Superior temporal gyrus (tissue), 1 donor: Measurements from ENCODE around the gene TTC7B.

ENCODE experiments used
- DNase-seq: peaks from one replicate; pipeline ENCODE4 v3.0.0-alpha.2; 2016; ENCODE audit errors: extremely low spot score

The TTC7B gene

DNA sequence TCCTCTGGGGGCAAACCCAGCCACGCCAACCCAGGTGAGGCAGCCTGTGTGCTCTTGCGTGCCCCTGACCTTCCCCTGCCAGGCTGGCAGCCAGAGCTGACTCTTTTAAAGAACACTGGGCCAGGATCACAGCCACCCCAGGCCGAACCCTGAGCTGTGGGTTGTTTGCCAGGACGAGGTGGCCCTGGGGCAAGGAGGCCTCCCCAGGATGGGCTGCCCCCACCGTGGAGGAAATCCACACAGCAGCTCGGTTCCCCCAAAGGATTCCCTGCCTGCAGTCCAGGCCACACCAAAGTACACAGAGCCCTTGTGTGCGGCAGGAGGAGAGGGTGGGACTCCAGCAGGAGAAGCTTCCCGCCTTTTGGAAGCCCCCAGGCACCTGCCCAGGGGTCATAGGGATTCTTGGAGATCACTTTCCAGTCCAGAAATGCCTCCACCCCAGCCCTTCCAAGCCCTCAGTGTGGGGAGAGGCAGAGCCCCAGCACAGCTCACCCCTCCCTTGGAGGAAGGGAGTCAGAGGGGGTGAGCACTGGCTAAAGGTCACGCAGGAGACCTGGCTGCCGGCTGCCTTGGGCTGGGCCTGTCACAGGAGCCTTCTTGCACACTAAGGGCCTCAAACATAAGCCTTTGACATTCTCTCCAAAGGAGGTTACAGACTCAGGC lies 303.8 kb downstream of the TTC7B start:
- no peak for DNase-seq

DNA sequence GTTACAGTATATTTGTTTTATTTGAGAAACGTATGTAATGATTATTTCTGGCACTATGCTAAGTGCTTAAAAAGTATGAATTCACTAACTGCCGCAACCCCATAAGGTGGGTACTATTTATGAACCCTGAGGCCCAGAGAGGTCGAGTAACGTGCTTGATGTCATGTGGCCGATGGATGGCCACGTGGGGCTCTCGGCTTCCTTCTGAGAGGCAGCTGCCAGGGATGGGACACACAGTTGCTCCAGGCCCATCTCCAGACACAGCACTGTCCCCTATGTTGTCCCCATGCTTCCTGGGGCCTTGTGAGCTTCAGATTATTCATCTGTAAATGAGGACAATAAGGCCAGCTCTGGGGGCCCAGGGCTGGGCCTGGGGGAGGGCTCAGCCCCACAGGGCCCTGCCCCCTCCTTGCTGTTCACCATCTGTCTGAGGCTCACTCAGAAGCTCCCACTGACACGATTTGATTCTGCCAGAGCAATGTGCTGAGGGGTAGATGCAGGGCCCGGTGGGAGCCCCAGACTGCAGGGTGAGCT lies 304.4 kb downstream of the TTC7B start:
- peak; percentile 48 for DNase-seq

DNA sequence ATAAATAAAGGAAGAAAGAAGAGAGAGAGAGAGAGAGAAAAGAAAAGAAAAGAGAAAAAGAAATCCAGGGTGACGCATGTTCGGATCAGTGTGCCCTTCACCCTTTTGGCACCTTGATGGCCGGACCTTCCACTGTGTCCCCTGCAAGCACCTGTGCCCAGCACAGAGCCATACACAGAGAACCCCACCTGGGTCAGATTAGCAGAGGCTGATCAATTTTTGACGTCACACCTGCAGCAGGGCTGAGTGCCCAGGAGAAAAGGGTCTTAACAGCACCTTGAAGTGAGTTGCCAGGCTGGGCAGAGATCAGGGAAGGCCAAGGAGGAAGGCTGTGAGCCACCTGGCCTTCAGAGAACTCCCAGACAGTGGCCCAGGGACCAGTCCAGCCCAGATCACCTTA lies 305.0 kb downstream of the TTC7B start:
- DNase-seq: no peak

DNA sequence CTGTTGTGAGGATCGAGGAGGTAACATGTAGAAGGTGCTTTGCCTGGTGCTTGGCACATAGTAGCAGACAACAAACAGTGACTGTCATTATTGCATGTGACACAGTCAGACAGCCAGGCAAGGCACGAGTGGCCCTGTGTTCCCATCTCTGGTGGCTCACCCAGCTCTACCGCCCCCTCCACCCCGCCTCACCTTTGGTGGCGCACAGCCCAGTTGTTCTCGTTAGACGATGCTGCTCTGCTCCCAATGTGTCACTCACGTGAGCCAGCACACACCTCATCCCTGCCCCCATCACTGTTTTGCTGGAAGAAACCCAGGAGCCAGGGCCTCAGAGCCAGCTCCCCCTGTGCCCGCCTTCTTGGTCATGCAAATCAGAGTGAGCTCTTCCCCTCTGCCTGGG lies 306.1 kb downstream of the TTC7B start:
- DNase-seq: no peak

DNA sequence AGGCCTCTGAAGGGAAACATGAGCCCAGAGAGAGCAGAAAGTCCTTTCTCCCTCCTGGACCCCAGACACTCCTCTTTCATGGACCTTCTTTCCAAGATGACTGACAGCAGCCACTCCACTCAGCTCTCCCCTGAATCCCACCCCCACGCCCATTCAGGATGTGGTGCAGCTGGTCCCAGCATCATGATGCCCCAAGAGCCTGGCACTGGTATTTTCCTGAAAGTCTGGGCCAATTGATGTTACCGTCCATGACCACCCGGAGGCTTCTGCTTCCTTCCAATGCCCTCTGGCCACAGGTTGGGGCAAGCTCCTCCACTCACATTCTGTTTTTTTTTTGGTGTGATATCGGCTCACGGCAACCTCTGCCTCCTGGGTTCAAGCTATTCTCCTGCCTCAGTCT lies 306.8 kb downstream of the TTC7B start:
- no peak for DNase-seq

DNA sequence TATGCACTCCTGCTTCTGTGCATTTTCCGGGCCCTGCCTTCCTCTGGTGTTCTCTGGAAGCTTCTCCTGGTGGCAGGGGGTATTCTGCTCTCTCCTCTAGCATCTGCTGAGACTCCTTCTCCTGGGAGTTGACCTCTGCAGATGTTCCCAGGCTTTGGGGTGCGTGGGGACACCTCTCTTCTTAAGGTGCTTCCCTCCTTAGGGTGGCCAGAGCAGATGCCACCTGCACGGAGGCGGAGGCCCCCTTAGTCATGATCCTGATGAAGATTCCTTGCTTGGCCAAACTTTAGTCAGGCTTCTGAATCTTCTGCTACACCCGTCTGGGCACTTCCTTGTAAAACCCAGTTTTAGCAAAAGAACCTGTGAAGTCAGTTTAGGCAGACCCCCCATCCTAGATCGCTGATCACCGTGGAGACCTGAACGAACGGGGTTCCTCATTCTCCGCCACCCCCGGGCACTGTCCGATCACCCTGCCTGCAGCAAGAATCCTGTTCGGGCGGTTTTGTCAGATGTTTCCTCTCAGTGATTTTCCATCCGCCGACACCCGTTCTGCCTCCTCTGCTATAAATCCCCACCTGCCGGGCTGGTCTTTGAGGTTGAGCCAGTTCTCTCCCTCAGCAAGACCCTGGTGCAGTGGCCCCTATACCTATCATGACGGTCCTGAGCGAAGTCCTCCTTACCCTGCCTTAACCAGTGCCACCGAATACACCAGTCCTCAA lies 307.5 kb downstream of the TTC7B start:
- no peak for DNase-seq

DNA sequence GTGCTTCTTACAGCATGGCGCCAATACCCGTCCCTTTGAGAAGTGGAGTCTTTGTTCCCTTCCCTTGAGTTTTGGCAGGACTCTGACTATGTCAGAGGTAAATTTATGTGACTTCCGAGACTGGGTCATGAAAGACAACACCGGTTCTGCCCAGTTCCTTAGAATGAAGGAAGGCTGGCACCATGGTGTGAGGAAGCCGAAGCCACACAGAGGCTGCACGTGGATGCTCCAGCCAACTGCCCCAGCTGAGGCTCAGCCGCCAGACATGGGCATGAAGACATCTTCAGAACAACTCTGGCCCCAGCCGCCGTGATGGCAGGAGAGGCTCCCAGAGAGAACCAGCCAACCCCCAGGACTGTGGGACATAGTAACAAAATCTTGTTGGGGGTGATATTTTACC lies 308.2 kb downstream of the TTC7B start:
- no peak for DNase-seq

DNA sequence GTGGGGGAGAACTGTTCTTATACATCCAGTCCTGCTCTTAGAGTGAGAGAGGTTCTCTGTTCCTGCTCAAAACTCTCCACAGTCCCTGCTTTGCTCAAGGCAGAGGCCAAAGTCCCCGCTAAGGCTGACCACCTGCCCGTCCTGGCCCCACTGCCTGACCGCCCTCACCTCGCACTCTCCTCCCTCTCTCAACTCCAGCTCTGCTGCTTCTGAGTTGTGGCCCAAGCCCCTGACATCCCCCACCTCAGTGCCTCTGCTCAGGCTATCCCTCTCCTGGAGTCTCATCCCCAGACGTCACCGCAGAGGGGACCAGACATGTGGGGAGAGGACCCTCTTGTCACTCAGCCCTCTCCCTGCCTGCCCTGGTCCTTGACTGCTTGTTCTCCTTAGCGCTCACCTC lies 308.8 kb downstream of the TTC7B start:
- no peak for DNase-seq

DNA sequence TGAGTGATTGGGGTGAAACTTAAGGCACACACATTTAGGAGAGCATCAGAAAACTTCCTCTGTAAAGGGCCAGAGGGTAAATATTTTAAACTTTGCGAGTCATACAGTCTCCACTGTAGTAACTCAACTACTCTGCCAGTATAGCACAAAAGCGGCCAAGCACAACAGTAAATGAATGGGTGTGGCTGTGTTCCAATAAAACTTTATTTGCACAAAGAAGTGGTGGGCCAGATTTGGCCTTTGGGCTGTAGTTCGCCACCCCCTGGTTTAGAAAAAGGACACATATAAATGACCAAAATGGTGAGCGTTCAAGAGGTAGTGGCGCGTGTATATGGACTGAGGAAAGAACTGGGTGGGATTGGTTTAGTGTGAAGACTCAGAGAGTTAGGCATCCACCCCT lies 309.5 kb downstream of the TTC7B start:
- no peak for DNase-seq

DNA sequence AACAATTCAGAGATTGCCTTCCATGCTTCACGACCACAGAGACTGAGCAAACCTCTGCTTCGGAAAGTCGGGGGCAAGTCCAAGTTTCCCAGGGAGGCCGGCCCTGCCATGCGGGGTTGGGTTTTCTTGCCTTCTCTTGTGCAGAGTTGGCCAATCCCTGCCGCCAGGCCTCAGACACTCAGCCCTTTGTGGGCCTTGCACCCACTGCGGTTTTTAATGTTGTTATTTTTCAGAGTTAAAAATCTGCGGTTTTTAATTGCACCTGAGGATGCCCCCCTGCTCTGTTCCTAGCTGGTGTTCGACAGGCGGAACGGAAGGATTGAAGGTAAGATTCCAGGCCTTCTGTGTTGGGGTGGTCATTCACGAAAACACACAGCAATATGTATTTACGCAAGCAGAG lies 310.7 kb downstream of the TTC7B start:
- DNase-seq: no peak

DNA sequence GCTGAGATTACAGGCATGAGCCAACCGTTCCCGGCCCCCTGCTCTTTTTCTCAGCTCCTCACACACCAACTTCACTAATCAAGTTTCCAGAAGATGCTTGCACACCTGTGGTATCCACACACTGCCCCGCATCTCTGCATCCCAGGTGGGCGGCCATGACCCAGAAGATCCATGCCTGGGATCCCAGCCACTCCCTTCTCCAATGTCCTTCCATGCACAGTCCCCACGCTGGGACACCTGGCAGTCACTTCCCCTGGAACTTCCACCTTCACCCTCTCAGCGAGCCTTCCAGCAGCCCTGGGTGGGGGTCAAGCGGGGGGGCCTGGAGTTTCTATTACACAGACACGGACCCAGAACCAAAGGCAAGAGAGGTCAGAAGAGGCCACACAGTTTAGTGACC lies 311.6 kb downstream of the TTC7B start:
- no peak for DNase-seq

DNA sequence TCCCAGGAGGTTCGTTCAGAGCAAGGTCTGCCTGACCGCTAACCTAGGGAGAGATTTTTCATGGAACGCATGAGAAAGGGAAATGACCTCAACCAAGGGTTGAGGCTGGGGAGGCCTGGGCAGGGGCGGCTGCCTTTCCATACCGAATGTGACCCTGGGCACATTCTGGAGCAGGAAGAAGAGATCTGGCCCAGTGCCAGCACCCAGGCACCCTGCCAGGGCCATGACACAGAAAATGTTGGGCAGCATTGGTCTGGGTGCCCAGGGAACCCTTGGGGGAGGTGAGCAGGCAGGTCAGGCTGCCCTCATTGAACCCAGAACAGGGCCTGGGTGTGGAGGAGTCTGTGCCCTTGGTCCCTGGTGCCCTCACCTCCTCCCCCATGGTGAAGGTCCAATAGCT lies 312.6 kb downstream of the TTC7B start:
- DNase-seq: no peak

DNA sequence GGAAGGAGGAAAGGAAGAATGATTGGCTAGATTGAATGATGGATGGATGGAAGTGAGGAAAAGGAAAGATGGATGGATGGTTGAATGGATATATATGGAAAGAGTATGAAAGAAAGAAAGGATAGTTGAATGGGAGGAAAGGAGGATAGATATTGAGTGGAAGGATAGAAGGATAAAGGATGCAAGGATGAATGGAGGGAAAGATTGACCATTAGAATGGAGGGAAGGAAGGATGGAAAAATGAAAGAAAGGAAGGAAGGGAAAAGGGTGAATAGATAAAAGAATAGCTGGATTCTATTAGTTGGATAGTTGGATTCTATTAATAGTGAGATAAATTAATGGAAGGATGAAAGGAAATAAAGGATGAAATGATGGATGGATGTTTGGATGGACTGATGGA lies 313.5 kb downstream of the TTC7B start:
- DNase-seq: no peak

DNA sequence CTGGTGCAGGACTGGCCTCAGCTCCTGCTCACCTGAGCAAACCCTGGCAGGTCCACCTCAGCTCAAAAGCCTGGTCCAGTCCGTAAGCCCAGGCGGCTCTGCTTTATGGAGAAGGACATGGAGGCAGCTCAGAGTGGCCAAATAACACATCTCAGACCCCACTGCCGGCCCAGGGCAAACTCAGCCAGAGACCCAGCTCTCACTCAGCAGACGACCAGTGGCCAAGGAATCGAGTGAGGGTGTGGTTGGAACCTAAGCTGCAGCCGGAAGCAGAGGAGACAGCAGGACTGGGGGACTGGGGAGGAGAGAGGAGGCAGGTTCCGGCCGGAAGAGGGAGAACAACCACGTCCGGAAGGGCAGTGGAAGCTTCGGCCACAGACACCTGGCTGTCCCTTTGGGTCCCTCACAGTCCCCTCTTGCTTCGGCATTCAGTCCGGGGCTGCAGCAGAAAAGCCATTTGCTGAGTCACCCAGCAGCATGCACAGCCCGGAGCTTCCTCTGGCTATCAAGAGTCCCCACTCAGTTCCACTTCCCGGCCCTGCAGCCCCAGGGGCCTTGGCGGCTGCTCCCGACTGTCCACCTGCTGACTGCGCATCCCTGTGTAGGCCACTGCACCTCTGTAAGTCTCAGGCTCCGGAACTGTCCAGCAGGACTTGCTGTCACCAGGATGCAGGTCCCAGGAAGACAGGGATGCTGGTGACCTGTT lies 315.4 kb downstream of the TTC7B start:
- no peak for DNase-seq

DNA sequence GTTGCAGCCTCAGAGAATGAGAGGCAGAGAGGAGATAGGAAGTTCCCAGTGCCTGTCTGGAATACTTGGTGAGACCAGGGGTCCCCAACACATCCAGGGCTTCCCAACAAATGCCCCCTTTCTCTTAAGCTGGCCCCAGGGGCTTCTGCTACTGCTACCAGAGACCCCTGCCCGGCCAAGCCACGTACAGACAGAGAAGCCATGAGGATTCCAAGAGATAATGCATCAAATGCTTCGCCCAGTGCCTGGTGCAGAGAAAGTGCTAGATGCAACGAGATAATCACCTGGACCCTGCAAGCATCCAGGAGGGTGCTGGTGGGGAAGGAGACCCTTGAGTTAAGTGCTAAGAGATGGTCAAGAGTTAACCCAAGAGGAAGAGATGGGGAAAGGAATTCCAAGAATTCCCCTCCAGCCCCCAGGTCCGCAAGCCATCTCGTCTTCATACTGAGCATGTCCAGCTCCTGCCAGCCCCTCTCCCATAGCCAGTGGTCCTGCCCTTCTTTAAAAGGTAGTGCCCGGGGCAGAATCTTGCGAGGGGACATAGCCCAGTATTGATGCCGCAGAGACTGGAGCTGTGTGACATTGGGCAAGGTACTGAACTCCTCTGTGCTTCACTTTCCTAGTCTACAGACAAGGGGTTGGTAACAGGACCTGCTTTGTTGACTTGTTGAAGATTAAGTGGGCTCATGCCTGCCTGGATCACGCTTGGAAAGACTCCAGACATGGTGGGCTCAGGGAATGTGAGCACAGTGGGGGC lies 316.1 kb downstream of the TTC7B start:
- no peak for DNase-seq

DNA sequence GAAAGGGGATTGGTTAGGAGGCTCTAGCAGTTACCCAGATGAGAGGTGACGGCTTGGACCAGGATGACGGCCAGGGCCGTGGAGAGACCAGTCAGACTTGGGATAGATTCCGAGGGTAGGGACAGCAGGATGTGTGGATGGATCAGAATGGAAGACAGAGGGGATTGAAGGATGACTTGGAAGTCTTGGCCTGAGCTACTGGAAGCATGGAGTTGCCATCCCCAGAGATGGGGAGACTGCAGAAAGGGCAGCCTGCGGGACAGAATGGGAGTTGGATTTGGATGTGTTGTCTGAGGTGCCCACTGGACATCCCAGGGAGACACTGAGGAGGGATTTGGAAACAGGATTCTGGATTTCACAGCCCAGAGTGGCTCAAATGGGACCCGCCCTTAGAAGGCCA lies 317.1 kb downstream of the TTC7B start:
- no peak for DNase-seq

DNA sequence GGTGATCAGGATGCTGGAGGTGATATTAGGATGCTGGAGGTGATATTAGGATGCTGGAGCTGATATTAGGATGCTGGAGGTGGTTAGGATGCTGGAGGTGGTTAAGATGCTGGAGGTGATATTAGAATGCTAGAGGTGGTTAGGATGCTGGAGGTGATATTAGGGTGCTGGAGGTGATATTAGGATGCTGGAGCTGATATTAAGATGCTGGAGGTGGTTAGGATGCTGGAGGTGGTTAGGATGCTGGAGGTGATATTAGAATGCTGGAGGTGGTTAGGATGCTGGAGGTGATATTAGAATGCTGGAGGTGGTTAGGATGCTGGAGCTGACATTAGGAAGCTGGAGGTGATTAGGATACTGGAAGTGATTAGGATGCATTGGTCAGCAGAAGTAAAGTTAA lies 318.0 kb downstream of the TTC7B start:
- no peak for DNase-seq

DNA sequence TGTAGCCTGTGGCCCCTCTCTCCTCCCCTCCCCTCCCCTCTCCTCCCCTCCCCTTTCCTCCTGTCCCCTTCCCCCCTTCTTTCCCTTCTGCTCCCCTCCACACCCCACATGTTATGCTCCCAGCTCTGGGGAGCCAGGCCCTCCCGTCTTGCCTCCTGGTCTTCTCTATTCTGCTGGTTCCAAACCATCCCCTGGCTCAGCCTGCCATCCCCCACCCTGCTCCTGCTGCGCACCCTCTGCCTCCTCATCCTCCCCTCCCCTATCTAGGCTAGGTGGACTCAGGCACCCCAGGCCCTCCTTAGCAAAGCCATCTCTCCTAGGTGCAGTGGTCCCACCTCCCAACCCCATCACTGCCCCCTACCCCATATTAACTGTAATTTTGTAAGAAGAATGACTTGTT lies 319.9 kb downstream of the TTC7B start:
- DNase-seq: no peak

DNA sequence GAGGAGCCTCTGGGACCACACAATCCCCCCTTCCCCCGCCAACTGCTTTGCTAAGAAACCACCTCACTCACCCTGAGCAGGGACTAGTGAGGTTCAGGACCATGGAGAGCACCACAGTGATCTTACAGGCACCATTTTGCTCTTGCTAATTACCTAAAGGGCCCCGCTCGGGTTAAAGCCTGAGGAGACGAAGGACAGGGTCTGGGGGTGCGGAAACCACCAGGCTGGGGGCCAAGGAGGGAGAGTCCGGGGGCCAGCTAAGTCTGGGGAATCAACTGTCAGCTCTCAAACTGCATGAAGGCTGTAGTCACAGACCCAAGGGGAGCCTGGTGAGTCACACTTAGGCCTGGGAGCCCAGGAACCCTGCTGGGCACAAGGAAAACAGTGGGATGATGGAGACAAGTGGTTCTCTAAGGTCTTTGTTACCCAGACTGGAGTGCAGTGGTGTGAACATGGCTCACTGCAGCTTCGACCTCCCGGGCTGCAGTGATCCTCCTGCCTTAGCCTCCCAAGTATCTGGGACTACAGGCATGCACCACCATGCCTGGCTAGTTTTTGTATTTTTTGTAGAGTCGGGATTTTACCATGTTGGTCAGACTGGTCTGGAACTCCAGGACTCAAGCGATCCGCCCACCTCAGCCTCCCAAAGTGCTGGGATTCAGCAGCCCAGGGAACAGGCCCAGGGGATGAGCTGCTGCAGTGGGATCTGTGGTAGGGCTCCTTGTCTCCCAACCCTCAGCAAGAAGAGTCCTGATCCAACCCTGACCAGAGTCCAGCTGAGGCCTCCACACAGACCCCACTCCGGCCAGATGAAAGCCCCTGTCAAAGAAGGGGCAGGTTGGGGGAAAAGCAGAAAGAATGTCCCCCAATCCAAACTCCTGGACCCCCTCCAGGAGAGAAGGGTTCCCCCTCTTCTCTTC lies 320.6 kb downstream of the TTC7B start:
- DNase-seq: no peak

DNA sequence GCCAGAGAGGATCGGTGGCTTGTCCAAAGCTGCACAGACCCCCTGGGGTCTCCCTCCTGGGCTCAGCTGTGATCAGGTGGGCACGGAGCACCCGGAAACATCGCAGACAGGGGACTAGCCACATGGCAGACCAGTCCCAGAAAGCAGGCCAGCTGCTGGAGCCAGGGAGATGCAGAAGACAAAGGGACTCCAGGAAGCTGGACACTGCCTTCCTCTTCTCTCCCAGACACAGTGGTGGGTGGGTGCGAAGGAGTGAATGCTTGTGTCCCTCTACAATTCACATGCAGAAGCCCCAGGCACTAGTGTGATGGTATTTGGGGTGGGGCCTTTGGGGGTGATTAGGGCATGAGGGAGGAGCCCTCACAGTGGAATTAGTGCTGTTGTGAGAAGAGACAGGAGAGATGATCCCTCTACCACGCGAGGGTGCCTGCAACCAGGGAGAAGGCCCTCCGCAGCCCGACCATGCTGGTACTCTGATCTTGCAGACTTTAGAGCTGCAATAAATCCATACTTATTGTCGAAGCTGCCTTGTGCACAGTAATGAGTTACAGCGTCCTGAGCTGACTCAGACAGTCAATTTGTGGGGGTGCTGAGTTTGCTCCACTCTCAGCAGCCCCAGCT lies 324.2 kb downstream of the TTC7B start:
- DNase-seq: peak; percentile 46
